GM12874 (cell line): ENCODE results near the gene USP1.

ENCODE experiments used
- CTCF ChIP-seq: IDR thresholded peaks from 2 replicates; pipeline ENCODE4 v1.5.1; 2011; ENCODE audit warnings: low read depth, mild to moderate bottlenecking, control low read depth, low read length, moderate library complexity; ENCODE audit not compliant: insufficient read depth

USP1 gene

GRCh38 chr1:62415687-62416086, 21.2 kb upstream of the USP1 start:
- no peak for TF ChIP-seq CTCF

DNA sequence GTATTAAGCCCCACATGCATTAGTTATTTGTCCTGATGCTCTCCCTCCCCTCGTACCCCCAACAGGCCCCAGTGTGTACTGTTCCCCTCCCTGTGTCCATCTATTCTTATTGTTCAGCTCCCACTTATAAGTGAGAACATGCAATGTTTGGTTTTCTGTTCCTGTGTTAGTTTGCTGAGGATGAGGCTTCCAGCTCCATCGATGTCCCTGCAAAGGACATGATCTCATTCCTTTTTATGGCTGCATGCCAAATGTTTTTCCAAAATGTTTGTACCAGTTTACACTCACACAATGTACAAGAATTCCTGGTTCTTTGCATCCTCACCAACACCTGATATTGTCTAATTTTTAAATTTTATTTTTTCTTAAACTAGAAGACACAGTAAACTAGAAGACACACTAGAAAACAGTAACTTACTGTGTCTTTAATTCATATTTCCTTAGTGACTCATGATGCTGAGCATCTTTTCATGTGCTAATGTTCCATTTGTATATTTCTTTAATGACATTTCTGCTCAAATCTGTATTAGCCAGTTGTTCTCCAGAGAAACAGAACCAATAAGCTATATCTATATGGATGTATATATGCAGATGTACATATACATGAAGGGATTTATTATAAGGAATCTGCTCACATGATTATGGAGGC, 19.4 kb upstream of the USP1 start:
- no peak for TF ChIP-seq CTCF

- no peak for TF ChIP-seq CTCF
Measured at GRCh38 chr1:62420214-62420613, 16.6 kb upstream of the USP1 start.

- TF ChIP-seq CTCF, result no peak
Measured at GRCh38 chr1:62423580-62424242, 13.1 kb upstream of the USP1 start.

DNA sequence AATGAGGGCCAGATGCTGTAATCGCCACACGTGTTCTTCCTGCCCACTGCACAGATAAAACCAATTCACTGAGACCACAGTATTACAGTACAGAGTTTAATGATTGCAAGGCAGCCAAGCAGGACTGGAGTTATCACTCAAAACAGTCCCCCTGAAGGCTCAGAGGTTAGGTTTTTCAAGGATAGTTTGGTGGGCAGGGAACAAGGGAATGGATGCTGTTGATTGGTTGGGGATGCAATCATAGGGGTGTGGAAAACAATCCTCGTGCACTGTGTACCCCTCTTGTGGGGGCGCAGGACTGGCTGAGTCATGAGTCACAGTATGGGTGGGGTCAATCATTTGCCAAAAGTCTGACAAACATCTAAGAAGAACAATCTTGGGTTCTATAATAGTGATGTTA, 12.4 kb upstream of the USP1 start:
- TF ChIP-seq CTCF, result no peak

- TF ChIP-seq CTCF, result no peak
Measured at GRCh38 chr1:62425041-62425440, 11.8 kb upstream of the USP1 start.

GRCh38 chr1:62426237-62426636, 10.6 kb upstream of the USP1 start:
- no peak for TF ChIP-seq CTCF
